H1 (cell line): ENCODE measurements around the gene CCL7. TPM values are rescaled to one million over a fixed set of nuclear protein-coding genes. Genes with fewer than 3 reads are reported as not detected.

Experiments
- CBX5 ChIP-seq: fragments of 300-800, 300-1000 bp; sonication (generic); IDR thresholded peaks from 2 replicates; pipeline ENCODE4 v1.7.1; 2016; ENCODE audit warnings: antibody characterized with exemption, low read length, low read depth
- CHD7 ChIP-seq: fragments of 300-600 bp; sonication (generic); IDR thresholded peaks from 2 replicates; pipeline ENCODE4 v1.7.1; 2012; ENCODE audit warnings: low read length, moderate library complexity, mild to moderate bottlenecking, inconsistent platforms; ENCODE audit not compliant: insufficient replicate concordance
- GABPA ChIP-seq: IDR thresholded peaks from 2 replicates; pipeline ENCODE4 v1.6.1; 2011; ENCODE audit warnings: mild to moderate bottlenecking, low read length, moderate library complexity, borderline replicate concordance; ENCODE audit not compliant: insufficient read depth
- HDAC6 ChIP-seq: IDR thresholded peaks from one replicate; pipeline ENCODE4 v1.7.1; 2012; ENCODE audit warnings: low read depth, mild to moderate bottlenecking, inconsistent platforms, low read length, moderate library complexity
- KDM5A ChIP-seq: fragments of 200-600 bp; IDR thresholded peaks from 2 replicates; pipeline ENCODE4 v1.7.1; 2012; ENCODE audit warnings: mild to moderate bottlenecking, low read length, inconsistent platforms, mixed read lengths
- MAX ChIP-seq: IDR thresholded peaks from 2 replicates; pipeline ENCODE4 v1.6.1; 2012; ENCODE audit warnings: inconsistent platforms
- RBBP5 ChIP-seq: IDR thresholded peaks from 2 replicates; pipeline ENCODE4 v1.7.1; 2012; ENCODE audit warnings: low read depth, mild to moderate bottlenecking, inconsistent platforms, low read length, moderate library complexity, borderline replicate concordance
- SIRT6 ChIP-seq: IDR thresholded peaks from one replicate; pipeline ENCODE4 v1.7.1; 2012; ENCODE audit warnings: low read length, inconsistent platforms
- TEAD4 ChIP-seq: IDR thresholded peaks from 2 replicates; pipeline ENCODE4 v1.6.1; 2012; ENCODE audit warnings: low read depth, low read length, inconsistent platforms, mixed read lengths
- polyA plus RNA-seq, 7 experiments: library from polyadenylated mRNA; depleted of rRNA in 3 of 7; stranded (reverse) in 5 of 7; unstranded in 2 of 7; fragments of >200 nt in 5 of 7; fragments of 200-250 nt in 2 of 7; gene quantifications; 1 replicate in 5 of 7; 2 replicates in 1 of 7; 4 replicates in 1 of 7; pipeline versions ENCODE4 v1.2.1 to v1.2.3, GENCODE V29; 2011 to 2013; ENCODE audit warnings: missing spikeins in 2 of 7, mixed read lengths in 2 of 7
- total RNA-seq: library from RNA; stranded (reverse); fragmentation: NEBNext Ultra II Directional; extraction: Animal tissue kit (Norgen Biotek cat#: 25700); gene quantifications from 2 replicates; pipeline ENCODE4 v1.2.1, GENCODE V29; 2021

Gene CCL7
- total and polyA plus RNA-seq, 2 of the 8 experiments (the other 6 are each of a cell fraction or from before 2014, with no cell fraction given), result not detected

- no peak for TF ChIP-seq CHD7
- no peak for TF ChIP-seq HDAC6
- TF ChIP-seq RBBP5, result no peak
- TF ChIP-seq SIRT6, result no peak
- TF ChIP-seq MAX, result no peak
- TF ChIP-seq TEAD4, result no peak
- TF ChIP-seq GABPA, result no peak
- TF ChIP-seq KDM5A, result no peak
- no peak for TF ChIP-seq CBX5
- TF ChIP-seq, all 59 proteins: peak for 0
Observed at GRCh38 chr17:34285286-34285792, 15.3 kb downstream of the CCL7 start, which contains the start of gene CCL11 (continued).
